ENCODE measurements around the gene KRTAP10-6. TPM values are rescaled to one million over a fixed set of nuclear protein-coding genes. Genes with fewer than 3 reads are reported as not detected.

Gene KRTAP10-6
- total RNA-seq, 1 experiment from 2014 or later = 0.39 TPM

- ChIA-PET POLR2A (ENCODE audit: low non-redundant PET) (no interaction called here), CTCF (no interaction called here)
- Histone ChIP-seq H3K4me1 (ENCODE audit: insufficient read depth, low read length, poor library complexity, severe bottlenecking) (no peaks in the 10 kb centered on the region), H3K36me3 (ENCODE audit: insufficient read depth, low read length, poor library complexity, severe bottlenecking) (no peaks in the 10 kb centered on the region), H3K9me3 (ENCODE audit: low read depth, low read length, poor library complexity, severe bottlenecking) (no peaks in the 10 kb centered on the region), H3K27me3 (replicated peaks; ENCODE audit: insufficient read depth, low read depth, low read length, poor library complexity) (no peaks in the 10 kb centered on the region), H3K4me3 (ENCODE audit: low read depth, low read length, poor library complexity, severe bottlenecking) (no peak overlapping the region), H3K27ac (ENCODE audit: low read depth, low read length, poor library complexity, severe bottlenecking) (no peak overlapping the region)
- TF ChIP-seq CTCF (conservative IDR thresholded peaks at IDR 0.05; ENCODE audit: low read depth, low read length) (no peak), EZH2 (IDR thresholded peaks at IDR 0.05; ENCODE audit: borderline replicate concordance, low read depth, low read length, poor library complexity, severe bottlenecking) (no peak)
- DNase-seq (ENCODE audit: low spot score) = no peak
- intact Hi-C loops (cut with micrococcal nuclease; ENCODE audit: unreplicated experiment) = no loop called here
- BruUV-seq (replicated peaks) = no TSS peak
Measured at GRCh38 chr21:44569861-44570517, 22.3 kb downstream of the KRTAP10-6 start.

- Histone ChIP-seq H3K9me3 (ENCODE audit: low read depth, low read length, poor library complexity, severe bottlenecking) (no peaks in the 10 kb centered on the region), H3K36me3 (ENCODE audit: insufficient read depth, low read length, poor library complexity, severe bottlenecking) (no peaks in the 10 kb centered on the region), H3K4me3 (ENCODE audit: low read depth, low read length, poor library complexity, severe bottlenecking) (no peak overlapping the region), H3K27ac (ENCODE audit: low read depth, low read length, poor library complexity, severe bottlenecking) (no peak overlapping the region), H3K4me1 (ENCODE audit: insufficient read depth, low read length, poor library complexity, severe bottlenecking) (no peaks in the 10 kb centered on the region), H3K27me3 (replicated peaks; ENCODE audit: insufficient read depth, low read depth, low read length, poor library complexity) (no peaks in the 10 kb centered on the region)
- CTCF ChIA-PET = interaction anchor here (0.5 kb wide), 1 partner anchor 323 kb away, joined by 3 read pairs; no protein-coding TSS in a partner anchor
- intact Hi-C loops (cut with micrococcal nuclease; ENCODE audit: unreplicated experiment) = no loop called here
- no peak for TF ChIP-seq EZH2 (IDR thresholded peaks at IDR 0.05; ENCODE audit: borderline replicate concordance, low read depth, low read length, poor library complexity, severe bottlenecking)
- POLR2A ChIA-PET (ENCODE audit: low non-redundant PET) = no interaction called here
- no TSS peak for BruUV-seq (replicated peaks)
- DNase-seq (ENCODE audit: low spot score) = no peak
Measured at GRCh38 chr21:44568667-44569556, 23.4 kb downstream of the KRTAP10-6 start.

- POLR2A ChIA-PET (ENCODE audit: low non-redundant PET) = no interaction called here
- H3K4me3 ChIP-seq (ENCODE audit: low read depth, low read length, poor library complexity, severe bottlenecking) = no peak overlapping the region
- CTCF ChIA-PET = interaction anchor here (0.5 kb wide), 1 partner anchor 324 kb away, joined by 3 read pairs; no protein-coding TSS in a partner anchor
- no TSS peak for BruUV-seq (replicated peaks)
- no peak for TF ChIP-seq CTCF (conservative IDR thresholded peaks at IDR 0.05; ENCODE audit: low read depth, low read length)
- TF ChIP-seq EZH2 (IDR thresholded peaks at IDR 0.05; ENCODE audit: borderline replicate concordance, low read depth, low read length, poor library complexity, severe bottlenecking) = no peak
- no peaks in the 10 kb centered on the region for H3K4me1 ChIP-seq (ENCODE audit: insufficient read depth, low read length, poor library complexity, severe bottlenecking)
- no peaks in the 10 kb centered on the region for H3K36me3 ChIP-seq (ENCODE audit: insufficient read depth, low read length, poor library complexity, severe bottlenecking)
- intact Hi-C loops (cut with micrococcal nuclease; ENCODE audit: unreplicated experiment) = no loop called here
- no peaks in the 10 kb centered on the region for H3K27me3 ChIP-seq (replicated peaks; ENCODE audit: insufficient read depth, low read depth, low read length, poor library complexity)
- no peak overlapping the region for H3K27ac ChIP-seq (ENCODE audit: low read depth, low read length, poor library complexity, severe bottlenecking)
- no peak for DNase-seq (ENCODE audit: low spot score)
- H3K9me3 ChIP-seq (ENCODE audit: low read depth, low read length, poor library complexity, severe bottlenecking) = no peaks in the 10 kb centered on the region
Measured at GRCh38 chr21:44568261-44568660, 24.0 kb downstream of the KRTAP10-6 start.
